K562 (cell line): ENCODE results near the gene CFAP52. TPM values are rescaled to one million over a fixed set of nuclear protein-coding genes. Genes with fewer than 3 reads are reported as not detected.

Experiments used
- ATAC-seq: fragments of 200-7000 bp; cut with Tn5 transposase; 3 replicates; pipeline ENCODE4 v1.9.1; 2020; ENCODE audit warnings: moderate library complexity
- BruUV-seq: library from RNA; stranded (reverse); fragments of 400-500 nt; replicated peaks from 2 replicates; lab custom pipeline; 2021; lab: Mats Ljungman, UMichigan
- CTCF ChIA-PET: fragments of 300-600 bp; formaldehyde crosslinking; extraction: SDS; loops from one replicate; lab custom pipeline; 2021; ENCODE audit warnings: low intra/inter-chr PET ratio; lab: Yijun Ruan, JAX
- POLR2A ChIA-PET: fragments of 300-600, 350-650 bp; sonication (Branson Sonifier 250); formaldehyde crosslinking; extraction: SDS; loops from one replicate; lab custom pipeline; 2021; ENCODE audit warnings: antibody characterized with exemption, inconsistent platforms; lab: Yijun Ruan, JAX
- DNase-seq, 4 experiments: peaks; one replicate each; pipeline versions ENCODE4 v3.0.0 to v3.0.0-alpha.2; 2011 to 2018; ENCODE audit warnings: low spot score in 3 of 4, mixed read lengths in 3 of 4; ENCODE audit errors: extremely low read depth in 1 of 4
- FAIRE-seq: peaks from 2 replicates; lab custom pipeline; 2011; peaks lifted over from hg19 to GRCh38; lab: Jason Lieb, UNC
- H2AFZ ChIP-seq: 2 replicates; pipeline ENCODE4 v1.6.0; 2011; ENCODE audit warnings: low read depth, low read length, control low read depth, inconsistent platforms
- H3K27ac ChIP-seq: fragments of 200-600 bp; 3 replicates; pipeline ENCODE4 v1.8.0; 2011; ENCODE audit warnings: low read depth, mild to moderate bottlenecking, control low read depth, inconsistent platforms, low read length, moderate library complexity, mixed read lengths; ENCODE audit errors: extremely low read depth
- H3K27me3 ChIP-seq, 2 experiments: fragments of 300-600 bp in 1 of 2; 2 replicates in 1 of 2; 3 replicates in 1 of 2; pipeline versions ENCODE4 v1.6.0 to v1.8.0; 2011; ENCODE audit warnings: inconsistent platforms in 2 of 2, low read length in 2 of 2, mild to moderate bottlenecking in 1 of 2, mixed read lengths in 1 of 2, moderate library complexity in 1 of 2; ENCODE audit not compliant: control insufficient read depth in 2 of 2, insufficient read depth in 2 of 2
- H3K36me3 ChIP-seq: fragments of 300-600 bp; 3 replicates; pipeline ENCODE4 v1.8.0; 2011; ENCODE audit warnings: mild to moderate bottlenecking, low read length, inconsistent platforms; ENCODE audit not compliant: control insufficient read depth, insufficient read depth
- H3K4me1 ChIP-seq, 2 experiments: fragments of 200-600 bp in 1 of 2; replicated peaks in 1 of 2; 2 replicates in 1 of 2; 3 replicates in 1 of 2; pipeline versions ENCODE4 v1.5.1 to v1.8.0; 2011; ENCODE audit warnings: inconsistent platforms in 2 of 2, low read length in 2 of 2, mild to moderate bottlenecking in 1 of 2, mixed read lengths in 1 of 2, moderate library complexity in 1 of 2; ENCODE audit not compliant: control insufficient read depth in 2 of 2, insufficient read depth in 2 of 2
- H3K4me2 ChIP-seq: 2 replicates; pipeline ENCODE4 v1.6.1; 2011; ENCODE audit warnings: low read length, control low read depth, inconsistent platforms, mixed read lengths; ENCODE audit not compliant: insufficient read depth
- H3K4me3 ChIP-seq: fragments of 200-600 bp; sonication (generic), shearing (Covaris generic); 2 replicates; pipeline ENCODE4 v1.5.1; 2016; ENCODE audit warnings: control low read depth, inconsistent platforms
- H3K79me2 ChIP-seq: fragments of 200-600 bp; 3 replicates; pipeline ENCODE4 v1.8.0; 2011; ENCODE audit warnings: low read length, inconsistent platforms; ENCODE audit not compliant: control insufficient read depth, insufficient read depth
- H3K9ac ChIP-seq, 2 experiments: 2 replicates each; pipeline versions ENCODE4 v1.6.0 to v1.6.1; 2011; ENCODE audit warnings: low read depth in 2 of 2, low read length in 2 of 2, control low read depth in 1 of 2, inconsistent platforms in 1 of 2, mild to moderate bottlenecking in 1 of 2, mixed read lengths in 1 of 2; ENCODE audit not compliant: insufficient read depth in 1 of 2
- H3K9me1 ChIP-seq: one replicate; pipeline ENCODE4 v1.6.0; 2011; ENCODE audit warnings: inconsistent platforms, mild to moderate bottlenecking, low read length, moderate library complexity; ENCODE audit not compliant: control insufficient read depth, insufficient read depth
- H3K9me3 ChIP-seq: replicated peaks from 2 replicates; pipeline ENCODE4 v1.5.1; 2011; ENCODE audit warnings: low read depth, low read length, inconsistent platforms; ENCODE audit not compliant: control insufficient read depth, insufficient read depth
- H4K20me1 ChIP-seq: replicated peaks from 2 replicates; pipeline ENCODE4 v1.6.1; 2011; ENCODE audit warnings: low read length, inconsistent platforms, mixed read lengths; ENCODE audit not compliant: control insufficient read depth, insufficient read depth
- ARID1B ChIP-seq: fragments of 450-650 bp; IDR thresholded peaks from 2 replicates; pipeline ENCODE4 v1.6.1; 2016; ENCODE audit warnings: antibody characterized with exemption, mild to moderate bottlenecking, inconsistent platforms
- GTF2F1 ChIP-seq: IDR thresholded peaks from 2 replicates; pipeline ENCODE4 v1.6.1; 2011; ENCODE audit warnings: low read depth, low read length, improper control_type of control experiment
- NR2C2 ChIP-seq, 2 experiments: fragments of 200-800 bp in 1 of 2; sonication (Bioruptor generic) in 1 of 2; sonication (generic) in 1 of 2; formaldehyde crosslinking in 1 of 2; IDR thresholded peaks; 2 replicates each; pipeline versions ENCODE4 v1.6.1 to v1.8.0; 2016 to 2022; ENCODE audit warnings: mild to moderate bottlenecking in 1 of 2, missing compliant biosample characterization in 1 of 2, missing genetic modification characterization in 1 of 2, missing genetic modification reagents in 1 of 2
- NR3C1 ChIP-seq: sonication (generic); formaldehyde crosslinking; IDR thresholded peaks from 2 replicates; pipeline ENCODE4 v1.8.1; 2022; ENCODE audit warnings: missing genetic modification reagents
- ZNF507 ChIP-seq: conservative IDR thresholded peaks from 2 replicates; pipeline ENCODE4 v1.6.1; 2017; ENCODE audit warnings: missing genetic modification characterization, missing compliant biosample characterization
- ZNF586 ChIP-seq: fragments of 450-650 bp; formaldehyde crosslinking; conservative IDR thresholded peaks from 2 replicates; pipeline ENCODE4 v1.4.0; 2020; ENCODE audit warnings: mild to moderate bottlenecking, moderate library complexity
- ZNF655 ChIP-seq: fragments of 250-450 bp; sonication (Bioruptor Pico); IDR thresholded peaks from 2 replicates; pipeline ENCODE4 v1.5.0; 2021
- WGBS: fragments of 100-300 bp; shearing (Covaris generic); methylation state at CpG from one replicate; pipeline ENCODE4 v1.1.6; 2016; ENCODE audit warnings: low coverage, mixed read lengths; ENCODE audit not compliant: insufficient coverage; ENCODE audit errors: missing lambda C conversion rate; 5-methylcytosine and 5-hydroxymethylcytosine counted together
- in situ Hi-C: fragments of 300-500 bp; cut with MboI; formaldehyde crosslinking; loops from 4 replicates; pipeline ENCODE4 v1.15.0; 2018; ENCODE audit warnings: inconsistent platforms, mixed read lengths
- intact Hi-C: fragments of 100-400 bp; cut with micrococcal nuclease; formaldehyde crosslinking; loops from 2 replicates; pipeline ENCODE4 v1.14.2; 2022
- polyA plus RNA-seq, 8 experiments: library from polyadenylated mRNA; depleted of rRNA in 4 of 8; stranded (reverse) in 5 of 8; unstranded in 3 of 8; fragments of >200 nt; fragmentation: Nextera tagmentation in 2 of 8; fragmentation: Illumina TruSeq in 1 of 8; extraction: Ambion mirVana in 2 of 8; extraction: Trizol in 1 of 8; gene quantifications; 2 replicates each; pipeline versions ENCODE4 v1.2.1 to v1.2.3, GENCODE V29; 2011 to 2014; ENCODE audit warnings: inconsistent platforms in 1 of 8, missing spikeins in 1 of 8
- total RNA-seq, 7 experiments: library from RNA; depleted of rRNA in 6 of 7; stranded (reverse); fragments of >200 nt in 6 of 7; fragmentation: Illumina TruSeq in 2 of 7; extraction: Trizol in 2 of 7; gene quantifications; 2 replicates each; pipeline versions ENCODE4 v1.2.1 to v1.2.3, GENCODE V29; 2011 to 2021; ENCODE audit warnings: low replicate concordance in 1 of 7
- TF ChIP-seq, protein P1 (sequence below), 2 experiments: fragments of 250-450 bp in 1 of 2; fragments of 450-650 bp in 1 of 2; sonication (Bioruptor Pico) in 1 of 2; IDR thresholded peaks; 2 replicates each; pipeline versions ENCODE4 v1.6.1 to v1.8.0; 2016 to 2021; ENCODE audit warnings: mild to moderate bottlenecking in 2 of 2, moderate library complexity in 2 of 2, missing compliant biosample characterization in 1 of 2, missing genetic modification characterization in 1 of 2
- TF ChIP-seq, protein P2 (sequence below): sonication (generic); formaldehyde crosslinking; IDR thresholded peaks from 2 replicates; pipeline ENCODE4 v1.8.1; 2022; ENCODE audit warnings: missing genetic modification reagents
- TF ChIP-seq, protein P3 (sequence below): sonication (generic); formaldehyde crosslinking; IDR thresholded peaks from 2 replicates; pipeline ENCODE4 v1.8.0; 2022; ENCODE audit warnings: mild to moderate bottlenecking, missing genetic modification reagents

Gene CFAP52
- total and polyA plus RNA-seq, 9 of the 15 experiments (the other 6 are each of a cell fraction or from before 2014, with no cell fraction given), result not detected

DNA sequence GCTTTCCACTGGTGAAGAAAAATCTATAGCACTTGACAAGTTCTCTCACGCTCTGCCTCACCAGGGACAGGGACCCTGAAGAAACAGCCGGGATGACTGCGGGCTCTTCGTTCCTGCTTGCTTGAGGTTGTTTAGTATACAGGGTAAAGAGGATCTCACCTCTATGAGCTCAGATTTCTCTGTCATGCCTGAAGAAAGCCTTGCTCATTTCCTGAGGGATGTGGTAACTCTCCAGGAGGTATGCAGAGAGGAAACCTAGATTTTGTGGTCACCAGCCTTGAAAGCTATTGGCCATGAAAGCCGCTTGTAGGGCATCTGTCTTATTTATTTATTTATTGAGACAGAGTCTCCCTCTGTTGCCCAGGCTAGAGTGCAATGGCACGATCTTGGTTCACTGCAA is 92.1 kb downstream of the CFAP52 start:
- Histone ChIP-seq H4K20me1 (no peaks in the 10 kb centered on the region), H3K9me1 (no peaks in the 10 kb centered on the region), H3K27ac (no peak overlapping the region), H3K4me3 (no peak overlapping the region), H3K27me3 (no peaks in the 10 kb centered on the region; a peak in 1 of 5 replicates), H3K36me3 (no peaks in the 10 kb centered on the region), H3K9ac (no peak overlapping the region), H2AFZ (no peak overlapping the region), H3K4me2 (no peak overlapping the region), H3K79me2 (no peaks in the 10 kb centered on the region), H3K9me3 (no peaks in the 10 kb centered on the region), H3K4me1 (no peaks in the 10 kb centered on the region)
- in situ Hi-C loops (no loop called here), intact Hi-C loops (no loop called here)
- POLR2A ChIA-PET, result interaction anchor here (0.7 kb wide), 1 partner anchor 150 kb away, joined by 3 read pairs; no protein-coding TSS in a partner anchor
- no peak for ATAC-seq
- no peak for FAIRE-seq
- DNase-seq, result no peak
- TF ChIP-seq ZNF586 (CRISPR knock-in tag) (no peak), GTF2F1 (no peak)
- 0% methylated on average over 5 of the region's 6 CpGs for WGBS
- no TSS peak for BruUV-seq
- CTCF ChIA-PET, result no interaction called here

DNA sequence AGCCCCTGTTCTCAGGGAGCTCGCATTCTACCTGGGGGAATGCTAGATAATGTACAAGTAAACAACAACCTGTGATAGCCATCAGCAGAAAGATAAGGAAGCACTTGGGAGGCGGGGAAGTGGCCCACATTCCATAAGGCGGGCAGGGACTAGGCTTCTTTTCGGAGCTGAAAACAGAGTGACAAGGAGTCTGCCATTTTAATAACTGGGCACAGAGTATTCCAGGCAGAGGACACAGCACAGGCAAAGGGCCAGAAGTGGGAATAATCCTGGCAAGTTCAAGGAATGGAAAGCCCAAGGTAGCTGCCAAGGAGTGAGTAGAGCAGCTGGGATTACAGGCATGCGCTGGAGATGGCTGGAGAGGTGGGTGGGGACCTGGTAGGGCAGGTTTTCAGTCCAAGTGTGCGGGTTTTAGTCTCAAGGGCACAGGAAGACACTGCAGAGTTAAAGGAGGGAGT is 93.1 kb downstream of the CFAP52 start:
- no peak for DNase-seq
- no peaks in the 10 kb centered on the region for H4K20me1 ChIP-seq
- no peak for FAIRE-seq
- H3K79me2 ChIP-seq, result no peaks in the 10 kb centered on the region
- no peaks in the 10 kb centered on the region for H3K4me1 ChIP-seq
- H2AFZ ChIP-seq, result no peak overlapping the region
- H3K9ac ChIP-seq, result no peak overlapping the region
- no TSS peak for BruUV-seq
- H3K4me2 ChIP-seq, result no peak overlapping the region
- H3K27me3 ChIP-seq, result no peaks in the 10 kb centered on the region; a peak in 1 of 5 replicates
- no peak overlapping the region for H3K27ac ChIP-seq
- intact Hi-C loops, result no loop called here
- no peak for ATAC-seq
- no peaks in the 10 kb centered on the region for H3K9me1 ChIP-seq
- in situ Hi-C loops, result no loop called here
- POLR2A ChIA-PET, result no interaction called here
- no peaks in the 10 kb centered on the region for H3K9me3 ChIP-seq
- 3% methylated on average over 5 of the region's 6 CpGs for WGBS
- no peaks in the 10 kb centered on the region for H3K36me3 ChIP-seq
- CTCF ChIA-PET, result no interaction called here
- H3K4me3 ChIP-seq, result no peak overlapping the region
- TF ChIP-seq NR2C2 (CRISPR knock-in tag; IDR thresholded peaks at IDR 0.05), result no peak
- no peak for TF ChIP-seq NR2C2 (tag; IDR thresholded peaks at IDR 0.05)
- TF ChIP-seq ZNF507 (tag), result no peak
- TF ChIP-seq, protein P1, sequence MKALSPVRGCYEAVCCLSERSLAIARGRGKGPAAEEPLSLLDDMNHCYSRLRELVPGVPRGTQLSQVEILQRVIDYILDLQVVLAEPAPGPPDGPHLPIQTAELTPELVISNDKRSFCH (CRISPR knock-in tag; IDR thresholded peaks at IDR 0.05), result no peak
- TF ChIP-seq, protein P1 (tag; IDR thresholded peaks at IDR 0.05), result no peak
- TF ChIP-seq ARID1B, result no peak
- no peak for TF ChIP-seq NR3C1
- TF ChIP-seq, protein P2, sequence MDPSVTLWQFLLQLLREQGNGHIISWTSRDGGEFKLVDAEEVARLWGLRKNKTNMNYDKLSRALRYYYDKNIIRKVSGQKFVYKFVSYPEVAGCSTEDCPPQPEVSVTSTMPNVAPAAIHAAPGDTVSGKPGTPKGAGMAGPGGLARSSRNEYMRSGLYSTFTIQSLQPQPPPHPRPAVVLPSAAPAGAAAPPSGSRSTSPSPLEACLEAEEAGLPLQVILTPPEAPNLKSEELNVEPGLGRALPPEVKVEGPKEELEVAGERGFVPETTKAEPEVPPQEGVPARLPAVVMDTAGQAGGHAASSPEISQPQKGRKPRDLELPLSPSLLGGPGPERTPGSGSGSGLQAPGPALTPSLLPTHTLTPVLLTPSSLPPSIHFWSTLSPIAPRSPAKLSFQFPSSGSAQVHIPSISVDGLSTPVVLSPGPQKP, result no peak
- no peak for TF ChIP-seq ZNF655 (CRISPR knock-in tag)
- TF ChIP-seq, protein P3, sequence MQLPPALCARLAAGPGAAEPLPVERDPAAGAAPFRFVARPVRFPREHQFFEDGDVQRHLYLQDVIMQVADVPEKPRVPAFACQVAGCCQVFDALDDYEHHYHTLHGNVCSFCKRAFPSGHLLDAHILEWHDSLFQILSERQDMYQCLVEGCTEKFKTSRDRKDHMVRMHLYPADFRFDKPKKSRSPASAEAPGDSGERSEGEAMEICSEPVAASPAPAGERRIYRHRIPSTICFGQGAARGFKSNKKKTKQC, result no peak
